ENCODE results near the gene COL1A1.

Gene COL1A1

GRCh38 chr17:50183421-50183994 is 17.9 kb downstream of the COL1A1 start:
- no peak for TF ChIP-seq EZH2 (IDR thresholded peaks at IDR 0.05; ENCODE audit: borderline replicate concordance, low read length)
- TF ChIP-seq CTCF (IDR thresholded peaks at IDR 0.05; ENCODE audit: low read length) = no peak
- no peak overlapping the region for H3K4me3 ChIP-seq (ENCODE audit: low read depth, low read length, poor library complexity, severe bottlenecking)
- H3K9me2 ChIP-seq (ENCODE audit: low read depth, low read length) = no peaks in the 10 kb centered on the region
- H4K20me1 ChIP-seq (ENCODE audit: insufficient read depth, low read length) = no peaks in the 10 kb centered on the region
- H3K9me3 ChIP-seq (ENCODE audit: low read length) = no peaks in the 10 kb centered on the region
- peak overlapping the region; percentile 25; the same call in 1 of the 2 replicates for H3K4me2 ChIP-seq (ENCODE audit: low read length)
- no peaks in the 10 kb centered on the region for H3F3A ChIP-seq (ENCODE audit: insufficient read depth, low read length)
- H3K9ac ChIP-seq (ENCODE audit: low read length) = no peak overlapping the region
- 0 out of 2 replicates have a peak, but pooled peaks cover 3% of the 10 kb centered on the region for H3K27me3 ChIP-seq (ENCODE audit: insufficient read depth, low read length)
- no peak overlapping the region for H2AFZ ChIP-seq (ENCODE audit: low read length)
- no peaks in the 10 kb centered on the region for H3K36me3 ChIP-seq (ENCODE audit: insufficient read depth, low read length)
- H3K27ac ChIP-seq (ENCODE audit: low read depth, low read length, poor library complexity, severe bottlenecking) = no peak overlapping the region
- no peaks in the 10 kb centered on the region for H3K79me2 ChIP-seq (ENCODE audit: insufficient read depth, low read length)
- peaks cover 9% of the 10 kb centered on the region for H3K4me1 ChIP-seq (ENCODE audit: insufficient read depth, low read length, severe bottlenecking)

GRCh38 chr17:50182783-50183420 is 18.5 kb downstream of the COL1A1 start:
- no peaks in the 10 kb centered on the region for H3K36me3 ChIP-seq (ENCODE audit: insufficient read depth, low read length)
- no peaks in the 10 kb centered on the region for H3F3A ChIP-seq (ENCODE audit: insufficient read depth, low read length)
- no peak overlapping the region for H2AFZ ChIP-seq (ENCODE audit: low read length)
- H3K27me3 ChIP-seq (ENCODE audit: insufficient read depth, low read length) = 0 out of 2 replicates have a peak, but pooled peaks cover 3% of the 10 kb centered on the region
- no peaks in the 10 kb centered on the region for H3K9me2 ChIP-seq (ENCODE audit: low read depth, low read length)
- no peak overlapping the region for H3K4me3 ChIP-seq (ENCODE audit: low read depth, low read length, poor library complexity, severe bottlenecking)
- no peaks in the 10 kb centered on the region for H3K79me2 ChIP-seq (ENCODE audit: insufficient read depth, low read length)
- no peak for TF ChIP-seq CTCF (IDR thresholded peaks at IDR 0.05; ENCODE audit: low read length)
- no peak for TF ChIP-seq EZH2 (IDR thresholded peaks at IDR 0.05; ENCODE audit: borderline replicate concordance, low read length)
- peaks cover 13% of the 10 kb centered on the region for H3K4me1 ChIP-seq (ENCODE audit: insufficient read depth, low read length, severe bottlenecking)
- no peaks in the 10 kb centered on the region for H4K20me1 ChIP-seq (ENCODE audit: insufficient read depth, low read length)
- H3K4me2 ChIP-seq (ENCODE audit: low read length) = no peak overlapping the region
- H3K9ac ChIP-seq (ENCODE audit: low read length) = no peak overlapping the region
- no peak overlapping the region for H3K27ac ChIP-seq (ENCODE audit: low read depth, low read length, poor library complexity, severe bottlenecking)
- H3K9me3 ChIP-seq (ENCODE audit: low read length) = no peaks in the 10 kb centered on the region

- 0 out of 2 replicates have a peak, but pooled peaks cover 3% of the 10 kb centered on the region for H3K27me3 ChIP-seq (ENCODE audit: insufficient read depth, low read length)
- peaks cover 16% of the 10 kb centered on the region for H3K4me1 ChIP-seq (ENCODE audit: insufficient read depth, low read length, severe bottlenecking)
- no peaks in the 10 kb centered on the region for H4K20me1 ChIP-seq (ENCODE audit: insufficient read depth, low read length)
- no peaks in the 10 kb centered on the region for H3K36me3 ChIP-seq (ENCODE audit: insufficient read depth, low read length)
- no peaks in the 10 kb centered on the region for H3F3A ChIP-seq (ENCODE audit: insufficient read depth, low read length)
- no peaks in the 10 kb centered on the region for H3K9me2 ChIP-seq (ENCODE audit: low read depth, low read length)
- H3K79me2 ChIP-seq (ENCODE audit: insufficient read depth, low read length) = no peaks in the 10 kb centered on the region
- no peak overlapping the region for H3K4me3 ChIP-seq (ENCODE audit: low read depth, low read length, poor library complexity, severe bottlenecking)
- H3K9ac ChIP-seq (ENCODE audit: low read length) = no peak overlapping the region
- H3K9me3 ChIP-seq (ENCODE audit: low read length) = no peaks in the 10 kb centered on the region
- TF ChIP-seq EZH2 (IDR thresholded peaks at IDR 0.05; ENCODE audit: borderline replicate concordance, low read length) = no peak
- no peak overlapping the region for H3K4me2 ChIP-seq (ENCODE audit: low read length)
- no peak overlapping the region for H2AFZ ChIP-seq (ENCODE audit: low read length)
- no peak overlapping the region for H3K27ac ChIP-seq (ENCODE audit: low read depth, low read length, poor library complexity, severe bottlenecking)
Measured at GRCh38 chr17:50181591-50182560, 19.6 kb downstream of the COL1A1 start.

All from OCI-LY1 (cell line).